ENCODE results near the gene LRRN3.

Gene LRRN3

GRCh38 chr7:111138586-111138985 lies 47.7 kb downstream of the LRRN3 start:
- no peak for DNase-seq (ENCODE audit: low read depth)
- H3K4me3 ChIP-seq (ENCODE audit: control insufficient read depth, low read depth, low read length) = no peak overlapping the region
- TF ChIP-seq CTCF (conservative IDR thresholded peaks at IDR 0.05; ENCODE audit: control insufficient read depth, insufficient read depth, low read depth, low read length) = no peak

GRCh38 chr7:111140091-111140865 lies 49.4 kb downstream of the LRRN3 start:
- H3K4me3 ChIP-seq (ENCODE audit: control insufficient read depth, low read depth, low read length) = no peak overlapping the region
- no peak for DNase-seq (ENCODE audit: low read depth)
- no peak for TF ChIP-seq CTCF (conservative IDR thresholded peaks at IDR 0.05; ENCODE audit: control insufficient read depth, insufficient read depth, low read depth, low read length)

- peak; percentile 7 for DNase-seq (ENCODE audit: low read depth)
Observed at GRCh38 chr7:111145472-111145871, 54.5 kb downstream of the LRRN3 start.

GRCh38 chr7:111146136-111146535 lies 55.2 kb downstream of the LRRN3 start:
- no peak for TF ChIP-seq CTCF (conservative IDR thresholded peaks at IDR 0.05; ENCODE audit: control insufficient read depth, insufficient read depth, low read depth, low read length)
- H3K4me3 ChIP-seq (ENCODE audit: control insufficient read depth, low read depth, low read length) = no peak overlapping the region

More at GRCh38 chr7:111145472-111145871, 54.5 kb downstream of the LRRN3 start:
- H3K4me3 ChIP-seq (ENCODE audit: control insufficient read depth, low read depth, low read length) = no peak overlapping the region
- TF ChIP-seq CTCF (conservative IDR thresholded peaks at IDR 0.05; ENCODE audit: control insufficient read depth, insufficient read depth, low read depth, low read length) = no peak

GRCh38 chr7:111147708-111148533 lies 57.0 kb downstream of the LRRN3 start:
- DNase-seq (ENCODE audit: low read depth) = no peak
- no peak overlapping the region for H3K4me3 ChIP-seq (ENCODE audit: control insufficient read depth, low read depth, low read length)
- no peak for TF ChIP-seq CTCF (conservative IDR thresholded peaks at IDR 0.05; ENCODE audit: control insufficient read depth, insufficient read depth, low read depth, low read length)

More at GRCh38 chr7:111146136-111146535, 55.2 kb downstream of the LRRN3 start:
- no peak for DNase-seq (ENCODE audit: low read depth)

- no peak overlapping the region for H3K4me3 ChIP-seq (ENCODE audit: control insufficient read depth, low read depth, low read length)
- TF ChIP-seq CTCF (conservative IDR thresholded peaks at IDR 0.05; ENCODE audit: control insufficient read depth, insufficient read depth, low read depth, low read length) = no peak
- DNase-seq (ENCODE audit: low read depth) = no peak
Observed at GRCh38 chr7:111150709-111151108, 59.8 kb downstream of the LRRN3 start.

Measured in fibroblast of mammary gland (primary cell).